OCI-LY7 (cell line): ENCODE results near the gene PDE6H. TPM values are rescaled to one million over a fixed set of nuclear protein-coding genes. Genes with fewer than 3 reads are reported as not detected.

Experiments used
- BruUV-seq: library from RNA; stranded (reverse); fragments of 400-500 nt; replicated peaks from 2 replicates; lab custom pipeline; 2021; lab: Mats Ljungman, UMichigan
- CTCF ChIA-PET: fragments of 300-600 bp; sonication (Branson Sonifier 250); formaldehyde crosslinking; loops from one replicate; lab custom pipeline; 2022; ENCODE audit warnings: antibody characterized with exemption; ENCODE audit not compliant: unreplicated experiment; lab: Charles Lee
- POLR2A ChIA-PET: fragments of 300-600 bp; sonication (Branson Sonifier 250); formaldehyde crosslinking; loops from one replicate; lab custom pipeline; 2022; ENCODE audit warnings: antibody characterized with exemption; lab: Charles Lee
- DNase-seq: peaks from one replicate; pipeline ENCODE4 v3.0.0-alpha.2; 2015; ENCODE audit warnings: low spot score
- H2AFZ ChIP-seq: fragments of 200-600 bp; sonication (generic), shearing (Covaris generic); 2 replicates; pipeline ENCODE4 v1.6.1; 2014; ENCODE audit warnings: mild to moderate bottlenecking, antibody characterized with exemption, low read length, moderate library complexity
- H3K27ac ChIP-seq: fragments of 200-600 bp; sonication (generic); 2 replicates; pipeline ENCODE4 v1.5.1; 2014; ENCODE audit warnings: mixed run types, low read depth, mild to moderate bottlenecking, moderate library complexity, low read length, inconsistent platforms; ENCODE audit not compliant: poor library complexity, severe bottlenecking
- H3K36me3 ChIP-seq: fragments of 200-600 bp; sonication (generic); 2 replicates; pipeline ENCODE4 v1.6.1; 2014; ENCODE audit warnings: mild to moderate bottlenecking, antibody characterized with exemption, low read length, moderate library complexity, mixed read lengths; ENCODE audit not compliant: insufficient read depth
- H3K4me1 ChIP-seq: fragments of 200-600 bp; sonication (generic); 2 replicates; pipeline ENCODE4 v1.5.1; 2014; ENCODE audit warnings: mild to moderate bottlenecking, low read length; ENCODE audit not compliant: insufficient read depth, poor library complexity, severe bottlenecking
- H3K4me2 ChIP-seq: fragments of 200-600 bp; sonication (generic); 2 replicates; pipeline ENCODE4 v1.6.1; 2014; ENCODE audit warnings: mild to moderate bottlenecking, low read length
- H3K4me3 ChIP-seq: fragments of 200-600 bp; sonication (generic); 2 replicates; pipeline ENCODE4 v1.5.1; 2014; ENCODE audit warnings: mild to moderate bottlenecking, low read depth, low read length; ENCODE audit not compliant: poor library complexity, severe bottlenecking
- H3K79me2 ChIP-seq: fragments of 200-600 bp; sonication (generic); 2 replicates; pipeline ENCODE4 v1.6.1; 2016; ENCODE audit warnings: low read depth, mild to moderate bottlenecking, low read length, moderate library complexity, mixed read lengths; ENCODE audit not compliant: insufficient read depth
- H3K9me2 ChIP-seq: fragments of 200-600 bp; sonication (generic); 2 replicates; pipeline ENCODE4 v1.6.1; 2016; ENCODE audit warnings: mild to moderate bottlenecking, low read length, mixed read lengths; ENCODE audit not compliant: insufficient read depth
- H3K9me3 ChIP-seq: fragments of 200-600 bp; sonication (generic); 2 replicates; pipeline ENCODE4 v1.6.1; 2014; ENCODE audit warnings: mild to moderate bottlenecking, mixed run types, low read length, mixed read lengths
- H4K20me1 ChIP-seq: fragments of 200-600 bp; sonication (generic); 2 replicates; pipeline ENCODE4 v1.6.1; 2014; ENCODE audit warnings: mild to moderate bottlenecking, antibody characterized with exemption, low read length, moderate library complexity, mixed read lengths; ENCODE audit not compliant: insufficient read depth
- CTCF ChIP-seq: fragments of 200-600 bp; sonication (generic); conservative IDR thresholded peaks from 2 replicates; pipeline ENCODE4 v1.5.1; 2014; ENCODE audit warnings: mild to moderate bottlenecking, antibody characterized with exemption, low read length, moderate library complexity, mixed read lengths
- EZH2phosphoT487 ChIP-seq: fragments of 200-600 bp; sonication (generic); IDR thresholded peaks from 2 replicates; pipeline ENCODE4 v1.6.1; 2018; ENCODE audit warnings: low read depth, borderline replicate concordance, mild to moderate bottlenecking, mixed run types, antibody characterized with exemption, low read length, moderate library complexity, mixed read lengths
- intact Hi-C: fragments of 100-400 bp; cut with micrococcal nuclease; formaldehyde crosslinking; loops from one replicate; pipeline ENCODE4 v1.10.0; 2022; ENCODE audit not compliant: unreplicated experiment
- total RNA-seq, 2 experiments: library from RNA; depleted of rRNA in 1 of 2; stranded (reverse); fragments of >200 nt in 1 of 2; shearing (Covaris generic) in 1 of 2; gene quantifications; 2 replicates each; pipeline ENCODE4 v1.2.3, GENCODE V29; 2014 to 2022

Gene PDE6H
- total RNA-seq, 2 experiments from 2014 or later = not detected

GRCh38 chr12:14934511-14934910 lies 38.3 kb upstream of the PDE6H start:
- no TSS peak for BruUV-seq
- DNase-seq = no peak
- intact Hi-C loops = loop anchor here (5.0 kb wide), 1 partner anchor 47 kb away; the partner anchor contains the start of gene MGP
- H3K79me2 ChIP-seq = no peaks in the 10 kb centered on the region
- H3K4me3 ChIP-seq = no peak overlapping the region
- POLR2A ChIA-PET = interaction anchor here (0.7 kb wide), 1 partner anchor 127 kb away, joined by 4 read pairs; no protein-coding TSS in a partner anchor
- H2AFZ ChIP-seq = no peak overlapping the region
- H4K20me1 ChIP-seq = no peaks in the 10 kb centered on the region
- H3K4me2 ChIP-seq = no peak overlapping the region
- no peak overlapping the region for H3K27ac ChIP-seq
- peaks cover 50% of the 10 kb centered on the region for H3K36me3 ChIP-seq
- CTCF ChIA-PET = no interaction called here
- H3K9me3 ChIP-seq = no peaks in the 10 kb centered on the region; the same call in 1 of the 2 replicates
- H3K9me2 ChIP-seq = no peaks in the 10 kb centered on the region
- TF ChIP-seq EZH2phosphoT487 (no peak), CTCF (no peak)
- H3K4me1 ChIP-seq = peaks cover 4% of the 10 kb centered on the region

GRCh38 chr12:14935031-14935430 lies 37.8 kb upstream of the PDE6H start:
- H3K9me2 ChIP-seq = no peaks in the 10 kb centered on the region
- intact Hi-C loops = loop anchor here (5.0 kb wide), 1 partner anchor 62 kb away; no protein-coding TSS in a partner anchor
- H3K4me3 ChIP-seq = no peak overlapping the region
- no peak overlapping the region for H3K4me2 ChIP-seq
- no peak overlapping the region for H2AFZ ChIP-seq
- no peaks in the 10 kb centered on the region; the same call in 1 of the 2 replicates for H3K9me3 ChIP-seq
- H3K79me2 ChIP-seq = no peaks in the 10 kb centered on the region
- H3K36me3 ChIP-seq = peaks cover 55% of the 10 kb centered on the region
- ChIA-PET CTCF (no interaction called here), POLR2A (interaction anchor here (0.6 to 1.5 kb wide), 2 partner anchors 10 to 26 kb away, joined by 4 read pairs; partner anchors contain the start of gene ARHGDIB)
- TF ChIP-seq EZH2phosphoT487 (no peak), CTCF (no peak)
- no peaks in the 10 kb centered on the region for H4K20me1 ChIP-seq
- no TSS peak for BruUV-seq
- peaks cover 5% of the 10 kb centered on the region for H3K4me1 ChIP-seq
- no peak overlapping the region for H3K27ac ChIP-seq
- no peak for DNase-seq

GRCh38 chr12:14936224-14936861 lies 36.5 kb upstream of the PDE6H start:
- TF ChIP-seq CTCF (peak; percentile 55), EZH2phosphoT487 (no peak)
- Histone ChIP-seq H2AFZ (no peak overlapping the region), H3K4me1 (peaks cover 5% of the 10 kb centered on the region), H3K79me2 (no peaks in the 10 kb centered on the region), H3K4me3 (no peak overlapping the region), H3K4me2 (no peak overlapping the region), H3K36me3 (peaks cover 68% of the 10 kb centered on the region), H3K9me2 (no peaks in the 10 kb centered on the region), H3K27ac (no peak overlapping the region), H3K9me3 (no peaks in the 10 kb centered on the region; the same call in 1 of the 2 replicates), H4K20me1 (no peaks in the 10 kb centered on the region)
- CTCF ChIA-PET = no interaction called here
- no TSS peak for BruUV-seq
- DNase-seq = no peak
- POLR2A ChIA-PET = interaction anchor here (0.7 to 1.6 kb wide), 5 partner anchors 10 to 134 kb away, joined by 3 to 4 read pairs (median 3); no protein-coding TSS in a partner anchor
- intact Hi-C loops = loop anchor here (5.0 kb wide), 1 partner anchor 61 kb away; no protein-coding TSS in a partner anchor
